ENCODE results near the gene ABCA2. TPM values are rescaled to one million over a fixed set of nuclear protein-coding genes. Genes with fewer than 3 reads are reported as not detected.
A peak's percentile ranks its signal among the peaks of the same experiment; 100 is the strongest.

Gene ABCA2
- total RNA-seq, 1 donor from 2014 or later, result 55.1 TPM

- no peaks in the 10 kb centered on the region for H3K36me3 Mint-ChIP-seq (ENCODE audit: unreplicated experiment)
- H3K9me3 Mint-ChIP-seq (ENCODE audit: unreplicated experiment), result no peaks in the 10 kb centered on the region
- H3K27me3 Mint-ChIP-seq (ENCODE audit: unreplicated experiment), result peaks cover 5% of the 10 kb centered on the region
- DNase-seq (ENCODE audit: extremely low spot score, unreplicated experiment), result peak; percentile 95
- H3K27ac Mint-ChIP-seq (ENCODE audit: unreplicated experiment), result peak overlapping the region; percentile 43
- TF ChIP-seq CTCF (IDR thresholded peaks at IDR 0.05), result no peak
- H3K4me1 Mint-ChIP-seq (ENCODE audit: unreplicated experiment), result peaks cover 25% of the 10 kb centered on the region
- no peak overlapping the region for H3K4me3 Mint-ChIP-seq (ENCODE audit: unreplicated experiment)
Measured at GRCh38 chr9:137055385-137056364, 27.6 kb upstream of the ABCA2 start.

DNA sequence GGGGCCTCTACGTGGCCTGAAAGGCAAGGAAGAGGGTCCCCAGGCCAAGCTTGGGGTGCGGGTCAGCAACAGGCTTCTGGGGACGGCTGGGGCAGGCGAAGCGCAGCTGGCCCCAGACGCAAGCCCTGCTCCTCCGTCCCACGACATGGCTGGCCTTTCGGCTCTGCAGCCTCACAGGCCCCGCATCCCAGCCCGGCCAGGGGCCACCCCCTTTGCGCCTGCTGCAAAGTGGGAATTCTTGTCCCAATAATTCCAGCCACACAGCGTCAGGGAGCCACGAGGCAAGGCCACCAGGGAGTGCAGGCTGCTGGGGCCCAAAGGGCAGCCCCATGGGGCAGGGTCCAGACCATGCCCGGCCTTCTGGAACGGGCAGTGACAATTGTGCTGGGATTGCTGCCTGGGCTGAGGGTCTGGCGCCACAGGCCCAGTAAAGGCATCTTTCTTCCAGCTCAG, 26.9 kb upstream of the ABCA2 start:
- Mint-ChIP-seq H3K4me3 (ENCODE audit: unreplicated experiment) (no peak overlapping the region), H3K27me3 (ENCODE audit: unreplicated experiment) (peaks cover 5% of the 10 kb centered on the region), H3K9me3 (ENCODE audit: unreplicated experiment) (no peaks in the 10 kb centered on the region), H3K27ac (ENCODE audit: unreplicated experiment) (no peak overlapping the region), H3K4me1 (ENCODE audit: unreplicated experiment) (peaks cover 25% of the 10 kb centered on the region), H3K36me3 (ENCODE audit: unreplicated experiment) (no peaks in the 10 kb centered on the region)
- DNase-seq (ENCODE audit: extremely low spot score, unreplicated experiment), result no peak
- no peak for TF ChIP-seq CTCF (IDR thresholded peaks at IDR 0.05)

DNA sequence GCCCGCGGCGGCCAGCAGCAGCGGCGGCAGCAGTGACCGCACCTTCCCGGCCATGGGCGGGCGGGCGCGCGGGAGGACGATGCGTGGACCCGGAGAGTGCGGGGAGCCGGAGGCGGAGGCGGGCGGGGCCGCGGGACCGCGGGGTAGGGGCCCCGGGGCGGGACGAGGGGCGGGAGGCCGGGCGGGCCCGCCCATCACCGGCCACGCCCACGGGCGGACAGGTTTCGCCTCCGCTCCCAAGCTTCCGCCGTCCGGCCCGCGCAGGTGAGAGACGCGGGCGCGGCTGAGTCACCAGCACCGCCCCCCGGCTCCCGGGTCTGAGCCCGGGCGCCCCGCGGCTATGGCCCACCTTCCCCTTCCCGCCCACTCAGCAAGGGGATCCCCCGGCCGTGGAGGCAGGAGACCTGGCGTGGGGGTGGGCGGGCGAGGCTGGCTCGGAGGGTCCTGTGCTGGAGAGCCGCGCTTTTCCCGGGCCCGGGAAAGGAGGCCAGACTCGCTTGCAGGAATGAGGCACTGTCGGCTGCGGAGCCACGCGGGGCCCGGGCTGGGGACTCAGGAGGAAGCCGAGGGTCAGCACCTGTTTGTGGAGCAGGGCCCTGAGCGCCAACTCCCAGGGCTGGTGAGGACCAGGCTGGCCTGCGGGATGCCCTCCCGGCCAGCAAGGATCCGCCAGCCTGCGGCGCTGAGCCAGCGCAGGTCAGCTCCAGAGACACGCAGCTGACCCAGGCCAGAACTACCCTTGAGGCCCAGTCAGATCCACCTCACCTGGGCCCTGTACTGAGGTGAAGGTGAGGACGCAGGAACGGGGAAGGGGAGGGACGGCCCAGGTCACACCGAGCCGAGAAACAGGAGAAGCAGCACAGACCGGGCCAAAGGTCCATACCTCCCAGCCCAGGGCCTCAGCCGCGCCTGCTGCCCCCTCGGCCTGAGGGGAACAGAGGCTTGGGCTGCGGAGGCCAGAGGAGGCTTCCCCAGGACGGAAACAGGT, 26.2 kb upstream of the ABCA2 start, which contains the start of gene ENTPD2:
ENTPD2 (minus strand) TSS at position 118 of the 988 bp plus-strand sequence; CDS start at position 54, 64 bp downstream.
- DNase-seq (ENCODE audit: extremely low spot score, unreplicated experiment), result no peak
- peaks cover 11% of the 10 kb centered on the region for H3K27me3 Mint-ChIP-seq (ENCODE audit: unreplicated experiment)
- H3K27ac Mint-ChIP-seq (ENCODE audit: unreplicated experiment), result no peak within 1 kb of the TSS
- no peaks in the 10 kb centered on the region for H3K9me3 Mint-ChIP-seq (ENCODE audit: unreplicated experiment)
- no peak within 1 kb of the TSS for H3K4me3 Mint-ChIP-seq (ENCODE audit: unreplicated experiment)
- no peak for TF ChIP-seq CTCF (IDR thresholded peaks at IDR 0.05)
- H3K36me3 Mint-ChIP-seq (ENCODE audit: unreplicated experiment), result no peaks in the 10 kb centered on the region
- peaks cover 26% of the 10 kb centered on the region for H3K4me1 Mint-ChIP-seq (ENCODE audit: unreplicated experiment)

- TF ChIP-seq CTCF (IDR thresholded peaks at IDR 0.05), result no peak
- H3K4me3 Mint-ChIP-seq (ENCODE audit: unreplicated experiment), result no peak overlapping the region
- no peaks in the 10 kb centered on the region for H3K36me3 Mint-ChIP-seq (ENCODE audit: unreplicated experiment)
- H3K4me1 Mint-ChIP-seq (ENCODE audit: unreplicated experiment), result peaks cover 26% of the 10 kb centered on the region
- H3K9me3 Mint-ChIP-seq (ENCODE audit: unreplicated experiment), result no peaks in the 10 kb centered on the region
- no peak for DNase-seq (ENCODE audit: extremely low spot score, unreplicated experiment)
- peaks cover 11% of the 10 kb centered on the region for H3K27me3 Mint-ChIP-seq (ENCODE audit: unreplicated experiment)
- no peak overlapping the region for H3K27ac Mint-ChIP-seq (ENCODE audit: unreplicated experiment)
Measured at GRCh38 chr9:137052998-137053943, 25.2 kb upstream of the ABCA2 start.

Measured in osteocyte (in vitro differentiated cells).